ENCODE data around the gene MSANTD1. TPM values are rescaled to one million over a fixed set of nuclear protein-coding genes. Genes with fewer than 3 reads are reported as not detected.

MSANTD1 gene
- total RNA-seq, 1 experiment from 2014 or later: 0.95 TPM

DNA sequence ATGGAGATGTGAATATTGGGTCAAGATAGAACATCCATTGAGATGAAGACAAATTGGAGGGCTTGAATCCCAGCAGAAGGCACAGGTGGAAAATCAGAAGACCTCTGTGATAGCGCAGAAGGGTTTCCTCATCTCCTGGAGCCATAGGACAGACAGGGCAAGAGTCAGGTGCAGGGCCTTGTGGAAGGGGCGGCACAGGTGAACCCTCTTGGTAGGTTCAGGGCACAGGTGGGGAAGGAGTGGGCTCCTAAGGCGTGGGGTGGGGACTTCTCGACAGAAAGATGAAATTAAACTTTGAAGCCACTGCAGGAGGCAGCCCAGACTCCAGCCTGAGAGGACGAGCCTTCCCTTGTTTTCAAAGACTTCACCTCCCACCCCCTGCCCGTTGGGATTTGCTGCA, 34.5 kb downstream of the MSANTD1 start:
- H3K27me3 Mint-ChIP-seq (ENCODE audit: insufficient read depth, unreplicated experiment): peaks cover 3% of the 10 kb centered on the region
- H3K27ac Mint-ChIP-seq (ENCODE audit: unreplicated experiment): no peak overlapping the region
- H3K36me3 Mint-ChIP-seq (ENCODE audit: insufficient read depth, unreplicated experiment): no peaks in the 10 kb centered on the region
- Histone ChIP-seq H3K36me3 (ENCODE audit: control insufficient read depth, insufficient read depth, low read length) (no peaks in the 10 kb centered on the region), H3K4me1 (no peaks in the 10 kb centered on the region), H3K9me3 (0 out of 2 replicates have a peak, but pooled peaks cover 3% of the 10 kb centered on the region), H3K4me3 (ENCODE audit: low read depth, low read length) (no peak overlapping the region), H3K27me3 (replicated peaks; ENCODE audit: control insufficient read depth, insufficient read depth, low read length) (no peaks in the 10 kb centered on the region)
- no peaks in the 10 kb centered on the region for H3K9me3 Mint-ChIP-seq (ENCODE audit: unreplicated experiment)
- no peak overlapping the region for H3K4me3 Mint-ChIP-seq (ENCODE audit: unreplicated experiment)
- DNase-seq: no peak
- POLR2A ChIA-PET: no interaction called here
- BruUV-seq (replicated peaks): no TSS peak
- CTCF ChIA-PET: no interaction called here
- intact Hi-C loops (cut with micrococcal nuclease; ENCODE audit: unreplicated experiment): no loop called here
- TF ChIP-seq, protein P1, sequence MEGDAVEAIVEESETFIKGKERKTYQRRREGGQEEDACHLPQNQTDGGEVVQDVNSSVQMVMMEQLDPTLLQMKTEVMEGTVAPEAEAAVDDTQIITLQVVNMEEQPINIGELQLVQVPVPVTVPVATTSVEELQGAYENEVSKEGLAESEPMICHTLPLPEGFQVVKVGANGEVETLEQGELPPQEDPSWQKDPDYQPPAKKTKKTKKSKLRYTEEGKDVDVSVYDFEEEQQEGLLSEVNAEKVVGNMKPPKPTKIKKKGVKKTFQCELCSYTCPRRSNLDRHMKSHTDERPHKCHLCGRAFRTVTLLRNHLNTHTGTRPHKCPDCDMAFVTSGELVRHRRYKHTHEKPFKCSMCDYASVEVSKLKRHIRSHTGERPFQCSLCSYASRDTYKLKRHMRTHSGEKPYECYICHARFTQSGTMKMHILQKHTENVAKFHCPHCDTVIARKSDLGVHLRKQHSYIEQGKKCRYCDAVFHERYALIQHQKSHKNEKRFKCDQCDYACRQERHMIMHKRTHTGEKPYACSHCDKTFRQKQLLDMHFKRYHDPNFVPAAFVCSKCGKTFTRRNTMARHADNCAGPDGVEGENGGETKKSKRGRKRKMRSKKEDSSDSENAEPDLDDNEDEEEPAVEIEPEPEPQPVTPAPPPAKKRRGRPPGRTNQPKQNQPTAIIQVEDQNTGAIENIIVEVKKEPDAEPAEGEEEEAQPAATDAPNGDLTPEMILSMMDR (IDR thresholded peaks at IDR 0.05; ENCODE audit: insufficient read depth in 1 of 2, low read depth in 1 of 2, low read length in 1 of 2, severe bottlenecking in 1 of 2, unreplicated experiment in 1 of 2): no peak
- no peaks in the 10 kb centered on the region for H3K4me1 Mint-ChIP-seq (ENCODE audit: low read depth, unreplicated experiment)

GRCh38 chr4:3283916-3284315, 35.0 kb downstream of the MSANTD1 start:
- Mint-ChIP-seq H3K4me3 (ENCODE audit: unreplicated experiment) (no peak overlapping the region), H3K4me1 (ENCODE audit: low read depth, unreplicated experiment) (no peaks in the 10 kb centered on the region), H3K36me3 (ENCODE audit: insufficient read depth, unreplicated experiment) (no peaks in the 10 kb centered on the region), H3K27ac (ENCODE audit: unreplicated experiment) (no peak overlapping the region), H3K27me3 (ENCODE audit: insufficient read depth, unreplicated experiment) (peaks cover 1% of the 10 kb centered on the region), H3K9me3 (ENCODE audit: unreplicated experiment) (no peaks in the 10 kb centered on the region)
- ChIA-PET POLR2A (no interaction called here), CTCF (no interaction called here)
- no TSS peak for BruUV-seq (replicated peaks)
- Histone ChIP-seq H3K4me3 (ENCODE audit: low read depth, low read length) (no peak overlapping the region), H3K36me3 (ENCODE audit: control insufficient read depth, insufficient read depth, low read length) (no peaks in the 10 kb centered on the region), H3K9me3 (0 out of 2 replicates have a peak, but pooled peaks cover 3% of the 10 kb centered on the region), H3K4me1 (no peaks in the 10 kb centered on the region), H3K27me3 (replicated peaks; ENCODE audit: control insufficient read depth, insufficient read depth, low read length) (no peaks in the 10 kb centered on the region)
- TF ChIP-seq, protein P1 (IDR thresholded peaks at IDR 0.05; ENCODE audit: insufficient read depth in 1 of 2, low read depth in 1 of 2, low read length in 1 of 2, severe bottlenecking in 1 of 2, unreplicated experiment in 1 of 2): no peak
- no peak for DNase-seq
- intact Hi-C loops (cut with micrococcal nuclease; ENCODE audit: unreplicated experiment): no loop called here

GRCh38 chr4:3284734-3285557, 36.0 kb downstream of the MSANTD1 start:
- intact Hi-C loops (cut with micrococcal nuclease; ENCODE audit: unreplicated experiment): no loop called here
- Mint-ChIP-seq H3K36me3 (ENCODE audit: insufficient read depth, unreplicated experiment) (no peaks in the 10 kb centered on the region), H3K4me3 (ENCODE audit: unreplicated experiment) (no peak overlapping the region), H3K4me1 (ENCODE audit: low read depth, unreplicated experiment) (no peaks in the 10 kb centered on the region), H3K27me3 (ENCODE audit: insufficient read depth, unreplicated experiment) (no peaks in the 10 kb centered on the region), H3K27ac (ENCODE audit: unreplicated experiment) (no peak overlapping the region), H3K9me3 (ENCODE audit: unreplicated experiment) (no peaks in the 10 kb centered on the region)
- no TSS peak for BruUV-seq (replicated peaks)
- Histone ChIP-seq H3K27me3 (replicated peaks; ENCODE audit: control insufficient read depth, insufficient read depth, low read length) (no peaks in the 10 kb centered on the region), H3K36me3 (ENCODE audit: control insufficient read depth, insufficient read depth, low read length) (no peaks in the 10 kb centered on the region), H3K4me1 (no peaks in the 10 kb centered on the region), H3K4me3 (ENCODE audit: low read depth, low read length) (no peak overlapping the region), H3K9me3 (0 out of 2 replicates have a peak, but pooled peaks cover 3% of the 10 kb centered on the region)
- no peak for DNase-seq
- CTCF ChIA-PET: no interaction called here
- TF ChIP-seq, protein P1 (IDR thresholded peaks at IDR 0.05; ENCODE audit: insufficient read depth in 1 of 2, low read depth in 1 of 2, low read length in 1 of 2, severe bottlenecking in 1 of 2, unreplicated experiment in 1 of 2): no peak
- POLR2A ChIA-PET: no interaction called here

Measured in Caco-2 (cell line).